Right atrium auricular region (tissue), 2 donors: ENCODE data around the gene ST6GALNAC2. TPM values are rescaled to one million over a fixed set of nuclear protein-coding genes. Genes with fewer than 3 reads are reported as not detected.
A peak's percentile ranks its signal among the peaks of the same experiment; 100 is the strongest.
"Not testable (repeated sequence)": the region's sequence is repeated elsewhere in the genome, so short reads cannot be mapped to it uniquely, and the experiment has no call there.

Experiments used
- DNase-seq: peaks from one replicate; pipeline ENCODE4 v3.0.0-alpha.2; 2019; ENCODE audit warnings: low spot score
- H3K27ac ChIP-seq, 2 donors: fragments of 200-600 bp; sonication (generic); 1 replicate in 1 of 2; 2 replicates in 1 of 2; pipeline ENCODE4 v1.5.1; 2016 to 2019
- H3K27me3 ChIP-seq, 2 donors: fragments of 200-600 bp; sonication (generic); one replicate each; pipeline versions ENCODE4 v1.5.1 to v1.6.0; 2017 to 2019
- H3K36me3 ChIP-seq: fragments of 200-600 bp; sonication (generic); one replicate; pipeline ENCODE4 v1.5.1; 2016
- H3K4me1 ChIP-seq, 2 donors: fragments of 200-600 bp; sonication (generic); one replicate each; pipeline versions ENCODE4 v1.5.1 to v1.6.0; 2017 to 2019
- H3K4me3 ChIP-seq, 2 donors: fragments of 200-600 bp; sonication (generic); 1 replicate in 1 of 2; 2 replicates in 1 of 2; pipeline ENCODE4 v1.5.1; 2017 to 2019; ENCODE audit warnings: mild to moderate bottlenecking in 1 of 2, moderate library complexity in 1 of 2
- H3K9me3 ChIP-seq, 2 donors: fragments of 200-600 bp; sonication (generic); one replicate each; pipeline ENCODE4 v1.5.1; 2019
- CTCF ChIP-seq, 2 donors: fragments of 200-600 bp; sonication (generic); IDR thresholded peaks; one replicate each; pipeline ENCODE4 v1.5.1; 2019; ENCODE audit warnings: antibody characterized with exemption in 2 of 2
- total RNA-seq, 2 donors: library from RNA; depleted of rRNA; stranded (reverse); fragments of >200 nt; gene quantifications; one replicate each; pipeline ENCODE4 v1.1.0, GENCODE V29; 2016

The ST6GALNAC2 gene
- total RNA-seq, 2 donors from 2014 or later: 4.5 to 6.4 TPM

DNA sequence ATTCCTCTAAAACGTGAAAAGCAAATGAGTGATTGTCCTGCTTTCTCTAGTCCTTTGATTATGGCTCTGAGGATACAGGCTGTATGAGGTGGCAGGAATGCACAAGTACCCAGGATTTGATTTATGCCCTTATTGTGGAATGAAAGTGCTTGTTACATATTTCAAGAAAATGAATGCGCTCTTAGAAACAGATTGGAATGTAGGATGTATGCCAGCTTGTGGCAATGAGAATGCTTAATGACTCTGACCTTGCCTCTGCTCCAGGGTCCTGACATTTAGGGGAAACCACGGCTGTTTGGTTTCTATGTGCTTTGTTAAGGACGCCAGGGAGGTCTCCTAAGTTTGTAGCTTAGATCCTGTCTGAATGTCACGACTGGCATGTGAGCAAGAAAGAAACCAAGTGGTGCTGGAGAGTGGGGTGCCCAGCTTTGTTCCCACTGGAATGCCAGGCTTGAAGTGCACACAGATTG, 23.8 kb downstream of the ST6GALNAC2 start:
- peaks cover 41% of the 10 kb centered on the region for H3K36me3 ChIP-seq
- H3K27ac ChIP-seq: peak overlapping the region; percentile 65 to 88
- H3K4me1 ChIP-seq: peaks cover 0 to 60% of the 10 kb centered on the region in 2 donors

GRCh38 chr17:76561332-76561731, 24.3 kb downstream of the ST6GALNAC2 start:
- peak overlapping the region; percentile 65 to 88 for H3K27ac ChIP-seq
- H3K9me3 ChIP-seq: no peaks in the 10 kb centered on the region
- no peak for DNase-seq
- no peak overlapping the region for H3K4me3 ChIP-seq
- peaks cover 0 to 62% of the 10 kb centered on the region in 2 donors for H3K4me1 ChIP-seq
- no peaks in the 10 kb centered on the region for H3K27me3 ChIP-seq
- no peak for TF ChIP-seq CTCF (IDR thresholded peaks at IDR 0.05)
- peaks cover 40% of the 10 kb centered on the region for H3K36me3 ChIP-seq

More for the DNA sequence above, 23.8 kb downstream of the ST6GALNAC2 start:
- Histone ChIP-seq H3K4me3 (no peak overlapping the region), H3K9me3 (no peaks in the 10 kb centered on the region), H3K27me3 (no peaks in the 10 kb centered on the region)
- no peak for DNase-seq
- no peak for TF ChIP-seq CTCF (IDR thresholded peaks at IDR 0.05)

GRCh38 chr17:76560877-76561221, 24.8 kb downstream of the ST6GALNAC2 start:
- Histone ChIP-seq H3K36me3 (peaks cover 35% of the 10 kb centered on the region), H3K4me3 (no peak overlapping the region), H3K4me1 (peaks cover 0 to 59% of the 10 kb centered on the region in 2 donors), H3K27me3 (no peaks in the 10 kb centered on the region), H3K9me3 (no peaks in the 10 kb centered on the region), H3K27ac (peak overlapping the region; percentile 88 to 92)
- no peak for TF ChIP-seq CTCF (IDR thresholded peaks at IDR 0.05)
- no peak for DNase-seq

DNA sequence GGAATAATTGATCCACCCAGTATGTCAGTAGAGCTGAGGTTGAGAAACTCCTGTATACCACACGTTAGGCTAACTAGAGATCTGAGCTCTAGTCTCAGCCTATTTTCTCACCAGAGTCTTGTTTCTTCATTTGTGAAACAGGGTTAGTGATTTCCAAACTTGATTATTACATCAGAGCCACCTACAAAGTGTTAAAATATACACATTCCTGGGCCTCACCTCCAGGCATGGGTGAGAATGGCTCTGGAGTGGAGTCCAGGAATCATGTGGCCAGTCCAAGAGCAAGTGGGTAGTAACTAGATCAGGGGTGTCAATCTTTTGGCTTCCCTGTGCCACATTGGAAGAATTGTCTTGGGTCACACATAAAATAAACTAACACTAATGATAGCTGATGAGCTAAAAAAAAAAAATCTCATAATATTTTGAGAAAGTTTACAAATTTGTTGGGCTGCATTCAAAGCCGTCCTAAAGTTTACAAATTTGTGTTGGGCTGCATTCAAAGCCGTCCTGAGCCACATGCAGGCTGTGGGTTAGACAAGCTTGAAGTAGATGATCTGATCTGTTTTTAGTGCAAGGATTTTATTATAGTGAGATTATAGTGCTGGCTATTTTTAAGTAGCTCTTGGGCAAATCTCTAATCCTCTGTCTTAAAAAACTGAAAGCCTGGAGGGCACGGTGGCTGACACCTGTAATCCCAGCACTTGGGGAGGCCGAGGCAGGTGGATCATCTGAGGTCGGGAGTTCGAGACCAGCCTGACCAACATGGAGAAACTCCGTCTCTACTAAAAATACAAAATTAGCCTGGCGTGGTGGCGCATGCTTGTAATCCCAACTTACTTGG, 25.4 kb downstream of the ST6GALNAC2 start:
- Histone ChIP-seq H3K4me1 (peaks cover 0 to 59% of the 10 kb centered on the region in 2 donors), H3K27me3 (no peaks in the 10 kb centered on the region), H3K27ac (peak overlapping the region; percentile 88 to 92), H3K9me3 (no peaks in the 10 kb centered on the region), H3K36me3 (peaks cover 29% of the 10 kb centered on the region), H3K4me3 (no peak overlapping the region)
- no peak for TF ChIP-seq CTCF (IDR thresholded peaks at IDR 0.05)
- no peak for DNase-seq

- H3K9me3 ChIP-seq, DNase-seq, H3K4me3 ChIP-seq, H3K27me3 ChIP-seq: not testable (repeated sequence)
- Histone ChIP-seq H3K36me3 (peaks cover 22% of the 10 kb centered on the region), H3K27ac (peak overlapping the region; percentile 88 to 92), H3K4me1 (peaks cover 0 to 63% of the 10 kb centered on the region in 2 donors)
These were observed 26.2 kb downstream of the ST6GALNAC2 start for GRCh38 chr17:76559460-76559859.

DNA sequence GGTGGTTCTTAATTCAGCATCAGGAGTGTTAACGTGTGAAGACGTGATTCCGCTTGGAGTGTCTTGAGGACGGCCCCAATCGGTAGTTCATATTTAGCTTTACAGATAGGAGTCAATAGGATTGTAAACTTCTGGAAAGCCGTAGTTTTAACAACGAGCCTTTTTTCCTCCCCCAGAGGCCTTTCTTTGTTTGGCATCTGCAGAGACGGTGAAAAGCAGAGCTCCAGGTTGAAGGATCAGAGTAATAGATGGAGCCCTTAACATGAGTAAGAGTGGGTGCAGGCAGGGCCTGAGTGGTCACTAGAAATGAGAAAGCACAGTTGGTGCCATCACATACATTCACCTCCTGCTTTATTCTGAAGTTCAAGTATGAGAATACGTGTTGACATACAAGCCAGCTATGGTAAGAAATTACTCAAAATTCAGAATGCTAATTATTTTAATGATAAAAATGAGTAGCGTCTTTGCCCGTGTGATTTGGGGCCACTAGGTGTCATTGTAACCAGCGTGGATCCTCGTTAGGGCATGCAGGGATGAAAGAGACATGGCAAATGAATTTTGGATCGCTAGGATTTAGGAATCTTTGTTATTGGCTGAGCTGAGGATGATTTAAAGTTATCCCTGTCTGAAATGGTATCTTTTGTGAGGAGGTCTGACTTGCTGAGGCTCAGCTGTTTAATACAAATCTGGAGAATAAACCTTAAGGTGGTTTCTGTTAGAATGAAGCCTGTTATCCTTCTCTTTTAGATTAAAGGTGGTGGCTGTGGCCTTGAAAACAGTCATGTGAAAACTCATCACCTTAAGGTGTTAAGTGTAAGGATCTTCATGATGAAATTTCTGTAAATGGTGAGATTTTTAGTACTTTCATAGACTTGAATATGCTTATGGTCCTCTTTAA, 27.2 kb downstream of the ST6GALNAC2 start:
- peak; percentile 24 to 72 for TF ChIP-seq CTCF (IDR thresholded peaks at IDR 0.05)
- no peak for DNase-seq
- no peaks in the 10 kb centered on the region for H3K9me3 ChIP-seq
- H3K4me3 ChIP-seq: peak overlapping the region; percentile 69 to 75
- no peaks in the 10 kb centered on the region for H3K27me3 ChIP-seq
- peaks cover 0 to 72% of the 10 kb centered on the region in 2 donors for H3K4me1 ChIP-seq
- H3K36me3 ChIP-seq: peaks cover 15% of the 10 kb centered on the region
- H3K27ac ChIP-seq: peak overlapping the region; percentile 88 to 92
